ENCODE measurements around the gene DIO2.
A peak's percentile ranks its signal among the peaks of the same experiment; 100 is the strongest.

Gene DIO2

GRCh38 chr14:80211153-80212022 lies at the start of gene DIO2:
Gene DIO2 (minus strand): TSS chr14:80211504. CDS start chr14:80211472, 32 bp downstream.
- TF ChIP-seq CTCF (IDR thresholded peaks at IDR 0.05; ENCODE audit: low read depth, low read length, missing control alignments) = no peak
- peak within 1 kb of the TSS; percentile 28 for H3K4me3 ChIP-seq (ENCODE audit: low read depth, low read length)
- no peak for DNase-seq (ENCODE audit: low read depth)
- in situ Hi-C loops (cut with HindIII; ENCODE audit: low sequenced_read_pairs) = no loop called here

- in situ Hi-C loops (cut with HindIII; ENCODE audit: low sequenced_read_pairs) = no loop called here
- no peak for DNase-seq (ENCODE audit: low read depth)
- no peak for TF ChIP-seq CTCF (IDR thresholded peaks at IDR 0.05; ENCODE audit: low read depth, low read length, missing control alignments)
Measured at GRCh38 chr14:80260645-80261044, 49.3 kb upstream of the DIO2 start.

GRCh38 chr14:80239631-80240030 lies 28.3 kb upstream of the DIO2 start:
- no peak for TF ChIP-seq CTCF (IDR thresholded peaks at IDR 0.05; ENCODE audit: low read depth, low read length, missing control alignments)
- no peak overlapping the region for H3K4me3 ChIP-seq (ENCODE audit: low read depth, low read length)
- DNase-seq (ENCODE audit: low read depth) = no peak
- in situ Hi-C loops (cut with HindIII; ENCODE audit: low sequenced_read_pairs) = no loop called here

More at GRCh38 chr14:80260645-80261044, 49.3 kb upstream of the DIO2 start:
- H3K4me3 ChIP-seq (ENCODE audit: low read depth, low read length) = no peak overlapping the region

- no peak for TF ChIP-seq CTCF (IDR thresholded peaks at IDR 0.05; ENCODE audit: low read depth, low read length, missing control alignments)
- DNase-seq (ENCODE audit: low read depth) = no peak
- H3K4me3 ChIP-seq (ENCODE audit: low read depth, low read length) = no peak overlapping the region
- in situ Hi-C loops (cut with HindIII; ENCODE audit: low sequenced_read_pairs) = no loop called here
Measured at GRCh38 chr14:80237143-80237542, 25.8 kb upstream of the DIO2 start.

GRCh38 chr14:80233470-80234089 lies 22.3 kb upstream of the DIO2 start:
- no peak overlapping the region for H3K4me3 ChIP-seq (ENCODE audit: low read depth, low read length)
- TF ChIP-seq CTCF (IDR thresholded peaks at IDR 0.05; ENCODE audit: low read depth, low read length, missing control alignments) = no peak
- in situ Hi-C loops (cut with HindIII; ENCODE audit: low sequenced_read_pairs) = no loop called here
- DNase-seq (ENCODE audit: low read depth) = no peak

- DNase-seq (ENCODE audit: low read depth) = no peak
- in situ Hi-C loops (cut with HindIII; ENCODE audit: low sequenced_read_pairs) = no loop called here
- TF ChIP-seq CTCF (IDR thresholded peaks at IDR 0.05; ENCODE audit: low read depth, low read length, missing control alignments) = no peak
- no peak overlapping the region for H3K4me3 ChIP-seq (ENCODE audit: low read depth, low read length)
Measured at GRCh38 chr14:80231702-80232101, 20.4 kb upstream of the DIO2 start.
